OCI-LY1 (cell line): ENCODE measurements around the gene TTLL9.

Experiments used
- H2AFZ ChIP-seq: fragments of 200-600 bp; sonication (generic), shearing (Covaris generic); 2 replicates; pipeline ENCODE4 v1.6.0; 2014; ENCODE audit warnings: antibody characterized with exemption, mild to moderate bottlenecking, low read length
- H3F3A ChIP-seq: fragments of 200-600 bp; sonication (generic), shearing (Covaris generic); 2 replicates; pipeline ENCODE4 v1.6.0; 2014; ENCODE audit warnings: mild to moderate bottlenecking, antibody characterized with exemption, low read length, moderate library complexity; ENCODE audit not compliant: insufficient read depth
- H3K27ac ChIP-seq: fragments of 200-600 bp; sonication (generic); 2 replicates; pipeline ENCODE4 v1.5.1; 2014; ENCODE audit warnings: low read length, mixed run types, mild to moderate bottlenecking, low read depth; ENCODE audit not compliant: poor library complexity, severe bottlenecking
- H3K27me3 ChIP-seq: fragments of 200-600 bp; sonication (generic); 2 replicates; pipeline ENCODE4 v1.6.0; 2014; ENCODE audit warnings: antibody characterized with exemption, mild to moderate bottlenecking, low read length, moderate library complexity; ENCODE audit not compliant: insufficient read depth
- H3K36me3 ChIP-seq: fragments of 200-600 bp; sonication (generic); 2 replicates; pipeline ENCODE4 v1.6.1; 2014; ENCODE audit warnings: mild to moderate bottlenecking, antibody characterized with exemption, low read length, moderate library complexity, mixed read lengths; ENCODE audit not compliant: insufficient read depth
- H3K4me1 ChIP-seq: fragments of 200-600 bp; sonication (generic); 2 replicates; pipeline ENCODE4 v1.5.1; 2014; ENCODE audit warnings: mild to moderate bottlenecking, low read length, moderate library complexity; ENCODE audit not compliant: insufficient read depth, severe bottlenecking
- H3K4me2 ChIP-seq: fragments of 200-600 bp; sonication (generic), shearing (Covaris generic); 2 replicates; pipeline ENCODE4 v1.6.1; 2014; ENCODE audit warnings: low read length
- H3K4me3 ChIP-seq: fragments of 200-600 bp; sonication (generic); 2 replicates; pipeline ENCODE4 v1.5.1; 2014; ENCODE audit warnings: low read length, low read depth, mild to moderate bottlenecking, mixed read lengths; ENCODE audit not compliant: poor library complexity, severe bottlenecking
- H3K79me2 ChIP-seq: fragments of 200-600 bp; shearing (Covaris generic); 2 replicates; pipeline ENCODE4 v1.6.1; 2016; ENCODE audit warnings: mixed run types, low read length, mixed read lengths; ENCODE audit not compliant: insufficient read depth
- H3K9ac ChIP-seq: fragments of 200-600 bp; sonication (generic), shearing (Covaris generic); 2 replicates; pipeline ENCODE4 v1.6.1; 2014; ENCODE audit warnings: mild to moderate bottlenecking, low read length, mixed read lengths
- H3K9me2 ChIP-seq: fragments of 200-600 bp; sonication (generic), shearing (Covaris generic); 2 replicates; pipeline ENCODE4 v1.6.1; 2014; ENCODE audit warnings: low read depth, mild to moderate bottlenecking, low read length, mixed read lengths
- H3K9me3 ChIP-seq: fragments of 200-600 bp; shearing (Covaris generic); 2 replicates; pipeline ENCODE4 v1.6.1; 2014; ENCODE audit warnings: low read length, mixed read lengths
- H4K20me1 ChIP-seq: fragments of 200-600 bp; sonication (generic), shearing (Covaris generic); 2 replicates; pipeline ENCODE4 v1.6.0; 2016; ENCODE audit warnings: mild to moderate bottlenecking, low read length; ENCODE audit not compliant: insufficient read depth
- EZH2 ChIP-seq: fragments of 200-600 bp; sonication (generic), shearing (Covaris generic); IDR thresholded peaks from 2 replicates; pipeline ENCODE4 v1.8.0; 2017; ENCODE audit warnings: borderline replicate concordance, mixed run types, mild to moderate bottlenecking, antibody characterized with exemption, low read length, moderate library complexity, mixed read lengths
- TF ChIP-seq, protein P1 (sequence below): fragments of 200-600 bp; sonication (generic), shearing (Covaris generic); IDR thresholded peaks from 2 replicates; pipeline ENCODE4 v1.5.1; 2017; ENCODE audit warnings: mild to moderate bottlenecking, antibody characterized with exemption, low read length, moderate library complexity, mixed read lengths

Gene TTLL9

DNA sequence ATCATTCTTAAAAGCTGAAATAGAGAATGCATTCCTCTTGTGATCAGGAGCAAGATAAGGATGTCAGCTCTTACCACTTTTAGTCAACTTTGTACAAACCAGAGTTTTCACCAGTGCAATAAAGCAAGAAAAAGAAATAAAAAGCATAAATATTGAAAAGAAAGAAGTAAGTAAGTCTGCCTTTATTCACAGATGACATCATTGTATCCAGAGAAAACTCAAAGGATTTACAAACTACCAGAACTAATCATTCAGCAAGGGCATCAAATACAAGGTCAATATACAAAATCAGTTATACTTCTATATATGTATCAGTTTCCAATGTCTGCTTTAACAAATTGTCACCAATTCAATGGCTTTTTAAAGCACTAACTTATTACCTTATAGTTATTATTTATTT lies 13.4 kb downstream of the TTLL9 start:
- Histone ChIP-seq H3K27me3 (no peaks in the 10 kb centered on the region; the same call in 1 of the 2 replicates), H3K9ac (no peak overlapping the region), H3K4me2 (no peak overlapping the region), H3K27ac (no peak overlapping the region), H4K20me1 (no peaks in the 10 kb centered on the region), H3K9me3 (no peaks in the 10 kb centered on the region), H3K4me3 (no peak overlapping the region), H3F3A (no peaks in the 10 kb centered on the region), H2AFZ (no peak overlapping the region), H3K4me1 (peaks cover 10% of the 10 kb centered on the region), H3K36me3 (no peaks in the 10 kb centered on the region), H3K9me2 (no peaks in the 10 kb centered on the region), H3K79me2 (no peaks in the 10 kb centered on the region)
- TF ChIP-seq, protein P1, sequence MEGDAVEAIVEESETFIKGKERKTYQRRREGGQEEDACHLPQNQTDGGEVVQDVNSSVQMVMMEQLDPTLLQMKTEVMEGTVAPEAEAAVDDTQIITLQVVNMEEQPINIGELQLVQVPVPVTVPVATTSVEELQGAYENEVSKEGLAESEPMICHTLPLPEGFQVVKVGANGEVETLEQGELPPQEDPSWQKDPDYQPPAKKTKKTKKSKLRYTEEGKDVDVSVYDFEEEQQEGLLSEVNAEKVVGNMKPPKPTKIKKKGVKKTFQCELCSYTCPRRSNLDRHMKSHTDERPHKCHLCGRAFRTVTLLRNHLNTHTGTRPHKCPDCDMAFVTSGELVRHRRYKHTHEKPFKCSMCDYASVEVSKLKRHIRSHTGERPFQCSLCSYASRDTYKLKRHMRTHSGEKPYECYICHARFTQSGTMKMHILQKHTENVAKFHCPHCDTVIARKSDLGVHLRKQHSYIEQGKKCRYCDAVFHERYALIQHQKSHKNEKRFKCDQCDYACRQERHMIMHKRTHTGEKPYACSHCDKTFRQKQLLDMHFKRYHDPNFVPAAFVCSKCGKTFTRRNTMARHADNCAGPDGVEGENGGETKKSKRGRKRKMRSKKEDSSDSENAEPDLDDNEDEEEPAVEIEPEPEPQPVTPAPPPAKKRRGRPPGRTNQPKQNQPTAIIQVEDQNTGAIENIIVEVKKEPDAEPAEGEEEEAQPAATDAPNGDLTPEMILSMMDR = no peak
- no peak for TF ChIP-seq EZH2

DNA sequence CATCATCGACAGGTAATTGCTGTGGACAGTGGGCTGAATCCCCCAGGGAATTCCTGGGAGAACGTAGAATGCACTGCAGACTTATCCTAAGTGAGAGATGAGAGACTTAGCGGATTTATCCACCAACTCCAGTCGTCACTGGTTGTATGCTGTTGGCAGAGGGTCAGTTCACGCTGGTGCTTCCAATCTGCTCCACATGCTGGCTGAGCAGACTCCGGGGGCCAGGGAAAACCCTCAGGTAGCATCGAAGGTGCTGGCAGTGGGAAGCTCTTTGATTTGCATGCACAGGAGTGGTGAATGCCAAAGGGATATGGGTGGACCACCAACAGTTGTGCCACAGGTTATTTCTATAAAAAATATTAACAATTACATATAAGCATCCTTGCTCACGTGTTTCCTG lies 20.2 kb downstream of the TTLL9 start:
- H3K9me3 ChIP-seq = no peaks in the 10 kb centered on the region
- H3K4me1 ChIP-seq = no peaks in the 10 kb centered on the region
- no peak overlapping the region for H3K4me2 ChIP-seq
- H3K36me3 ChIP-seq = no peaks in the 10 kb centered on the region
- no peak overlapping the region for H3K4me3 ChIP-seq
- no peaks in the 10 kb centered on the region for H3K9me2 ChIP-seq
- H3K79me2 ChIP-seq = no peaks in the 10 kb centered on the region
- H3K27me3 ChIP-seq = no peaks in the 10 kb centered on the region; the same call in 1 of the 2 replicates
- H3K9ac ChIP-seq = no peak overlapping the region
- H3K27ac ChIP-seq = no peak overlapping the region
- TF ChIP-seq, protein P1 = no peak
- TF ChIP-seq EZH2 = no peak
- H4K20me1 ChIP-seq = no peaks in the 10 kb centered on the region
- no peaks in the 10 kb centered on the region for H3F3A ChIP-seq
- H2AFZ ChIP-seq = no peak overlapping the region

DNA sequence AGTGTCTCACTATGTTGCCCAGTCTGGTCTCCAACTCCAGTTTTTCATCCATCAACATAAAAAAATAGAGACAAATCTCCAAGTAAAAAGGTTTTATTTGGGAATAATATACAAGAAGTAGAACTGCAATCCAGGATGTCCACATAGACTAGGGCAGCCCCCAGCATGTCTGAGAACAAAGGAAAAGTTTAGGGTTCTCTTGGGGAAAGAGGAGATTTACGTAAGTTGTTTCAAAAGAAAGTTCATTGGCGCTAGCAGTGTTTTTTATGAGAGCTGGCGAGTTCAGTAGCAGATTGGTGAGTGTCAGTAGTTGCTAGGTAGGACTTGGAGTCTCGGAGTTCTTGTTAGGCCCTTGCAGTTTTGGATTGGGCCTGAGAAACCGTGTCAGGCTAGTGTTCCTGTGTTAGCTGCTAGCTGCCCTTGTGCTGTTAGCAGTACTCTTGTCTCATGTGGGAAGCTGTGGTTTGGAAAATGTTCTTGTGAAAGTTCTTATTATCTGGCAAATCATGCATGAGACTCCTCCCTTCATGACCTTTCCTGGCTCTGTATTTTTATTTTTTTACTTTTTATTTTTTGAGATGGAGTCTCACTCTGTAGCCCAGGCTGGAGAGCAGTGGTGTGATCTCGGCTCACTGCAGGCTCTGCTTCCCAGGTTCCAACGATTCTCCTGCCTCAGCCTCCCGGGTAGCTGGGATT lies 24.7 kb downstream of the TTLL9 start:
- Histone ChIP-seq H3K4me1 (no peaks in the 10 kb centered on the region), H3K79me2 (no peaks in the 10 kb centered on the region), H3K27me3 (peaks cover 15% of the 10 kb centered on the region), H3K4me2 (no peak overlapping the region), H3K9me2 (no peaks in the 10 kb centered on the region), H3K36me3 (no peaks in the 10 kb centered on the region), H3K27ac (no peak overlapping the region), H3K9ac (no peak overlapping the region), H3K4me3 (no peak overlapping the region), H4K20me1 (no peaks in the 10 kb centered on the region), H2AFZ (no peak overlapping the region), H3F3A (no peaks in the 10 kb centered on the region), H3K9me3 (no peaks in the 10 kb centered on the region)
- TF ChIP-seq EZH2 = no peak
- TF ChIP-seq, protein P1 = no peak
